Neural crest cell (in vitro differentiated cells): ENCODE data around the gene UGCG. TPM values are rescaled to one million over a fixed set of nuclear protein-coding genes. Genes with fewer than 3 reads are reported as not detected.

Experiments used
- DNase-seq: peaks from one replicate; pipeline ENCODE4 v3.0.0; 2021; ENCODE audit warnings: low read depth, mixed read lengths, low spot score
- H3K27ac Mint-ChIP-seq: one replicate; pipeline ENCODE4 v1.8.0; 2021; ENCODE audit warnings: mild to moderate bottlenecking, mixed read lengths; ENCODE audit not compliant: unreplicated experiment
- H3K27me3 Mint-ChIP-seq: 2 replicates; pipeline ENCODE4 v1.8.0; 2021; ENCODE audit warnings: low read depth, mild to moderate bottlenecking, mixed read lengths
- H3K36me3 Mint-ChIP-seq: 2 replicates; pipeline ENCODE4 v1.8.0; 2021; ENCODE audit warnings: low read depth, mild to moderate bottlenecking, mixed read lengths
- H3K4me1 Mint-ChIP-seq: 2 replicates; pipeline ENCODE4 v1.8.0; 2021; ENCODE audit warnings: mixed read lengths
- H3K4me3 Mint-ChIP-seq: one replicate; pipeline ENCODE4 v1.8.0; 2021; ENCODE audit warnings: mild to moderate bottlenecking, mixed read lengths
- H3K9me3 Mint-ChIP-seq: 2 replicates; pipeline ENCODE4 v1.8.0; 2021; ENCODE audit warnings: mixed read lengths
- total RNA-seq: library from RNA; stranded (reverse); gene quantifications from 2 replicates; pipeline ENCODE4 v1.2.1, GENCODE V29; 2021
- TF ChIP-seq, protein P1 (sequence below): fragments of 200-600 bp; sonication (generic); conservative IDR thresholded peaks from 2 replicates; pipeline ENCODE4 v1.5.0; 2021; ENCODE audit warnings: antibody characterized with exemption, mild to moderate bottlenecking

The UGCG gene
- total RNA-seq, 1 donor from 2014 or later: 21.2 TPM

- Mint-ChIP-seq H3K27me3 (no peaks in the 10 kb centered on the region), H3K9me3 (no peaks in the 10 kb centered on the region), H3K36me3 (no peaks in the 10 kb centered on the region), H3K27ac (no peak overlapping the region), H3K4me3 (no peak overlapping the region), H3K4me1 (peaks cover 7% of the 10 kb centered on the region)
- DNase-seq: no peak
- TF ChIP-seq, protein P1, sequence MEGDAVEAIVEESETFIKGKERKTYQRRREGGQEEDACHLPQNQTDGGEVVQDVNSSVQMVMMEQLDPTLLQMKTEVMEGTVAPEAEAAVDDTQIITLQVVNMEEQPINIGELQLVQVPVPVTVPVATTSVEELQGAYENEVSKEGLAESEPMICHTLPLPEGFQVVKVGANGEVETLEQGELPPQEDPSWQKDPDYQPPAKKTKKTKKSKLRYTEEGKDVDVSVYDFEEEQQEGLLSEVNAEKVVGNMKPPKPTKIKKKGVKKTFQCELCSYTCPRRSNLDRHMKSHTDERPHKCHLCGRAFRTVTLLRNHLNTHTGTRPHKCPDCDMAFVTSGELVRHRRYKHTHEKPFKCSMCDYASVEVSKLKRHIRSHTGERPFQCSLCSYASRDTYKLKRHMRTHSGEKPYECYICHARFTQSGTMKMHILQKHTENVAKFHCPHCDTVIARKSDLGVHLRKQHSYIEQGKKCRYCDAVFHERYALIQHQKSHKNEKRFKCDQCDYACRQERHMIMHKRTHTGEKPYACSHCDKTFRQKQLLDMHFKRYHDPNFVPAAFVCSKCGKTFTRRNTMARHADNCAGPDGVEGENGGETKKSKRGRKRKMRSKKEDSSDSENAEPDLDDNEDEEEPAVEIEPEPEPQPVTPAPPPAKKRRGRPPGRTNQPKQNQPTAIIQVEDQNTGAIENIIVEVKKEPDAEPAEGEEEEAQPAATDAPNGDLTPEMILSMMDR: no peak
These were observed 12.8 kb downstream of the UGCG start for GRCh38 chr9:111909444-111909843.

DNA sequence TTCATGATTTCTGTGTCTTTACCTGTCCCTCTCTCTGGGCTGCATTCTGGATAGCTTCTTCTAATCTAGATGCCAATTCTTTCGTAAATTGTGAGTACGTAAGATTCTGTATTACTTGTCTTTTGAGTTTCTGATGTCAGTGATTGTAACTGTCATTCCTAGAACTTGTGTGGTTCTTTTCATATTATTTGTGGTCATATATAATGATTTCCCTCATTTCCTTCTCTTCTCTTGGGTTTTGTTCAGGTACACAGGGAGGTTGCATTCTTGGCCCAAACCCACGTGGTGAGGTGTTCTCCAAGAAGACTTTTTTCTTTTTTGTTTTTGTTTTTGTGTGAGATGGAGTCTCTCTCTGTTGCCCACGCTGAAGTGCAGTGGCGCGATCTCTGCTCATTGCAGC, 13.8 kb downstream of the UGCG start:
- no peaks in the 10 kb centered on the region for H3K27me3 Mint-ChIP-seq

DNA sequence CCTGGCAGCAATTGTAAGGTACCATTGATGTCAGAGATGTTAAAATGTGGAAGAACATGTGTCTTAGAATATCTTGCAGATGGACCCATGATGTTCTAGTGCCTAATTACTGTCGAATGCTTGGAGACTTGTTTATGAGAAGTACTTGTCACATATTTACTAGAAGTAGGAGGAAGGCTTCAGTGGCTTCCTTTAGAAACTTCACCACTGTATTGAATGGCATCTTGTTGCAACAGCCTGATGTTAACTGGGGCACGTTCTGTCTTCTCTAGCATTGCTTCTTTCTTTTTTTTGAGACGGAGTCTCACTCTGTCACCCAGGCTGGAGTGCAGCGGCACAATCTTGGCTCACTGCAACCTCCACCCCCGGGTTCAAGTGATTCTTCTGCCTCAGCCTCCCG, 16.5 kb downstream of the UGCG start:
- TF ChIP-seq, protein P1: no peak
- H3K4me1 Mint-ChIP-seq: peaks cover 7% of the 10 kb centered on the region
- no peak overlapping the region for H3K4me3 Mint-ChIP-seq
- H3K27ac Mint-ChIP-seq: no peak overlapping the region
- no peak for DNase-seq
- H3K27me3 Mint-ChIP-seq: no peaks in the 10 kb centered on the region
- no peaks in the 10 kb centered on the region for H3K36me3 Mint-ChIP-seq
- no peaks in the 10 kb centered on the region for H3K9me3 Mint-ChIP-seq

More for the DNA sequence above, 13.8 kb downstream of the UGCG start:
- H3K36me3 Mint-ChIP-seq: no peaks in the 10 kb centered on the region
- no peaks in the 10 kb centered on the region for H3K9me3 Mint-ChIP-seq
- TF ChIP-seq, protein P1: no peak
- no peak overlapping the region for H3K4me3 Mint-ChIP-seq
- DNase-seq: no peak
- H3K4me1 Mint-ChIP-seq: peaks cover 7% of the 10 kb centered on the region
- no peak overlapping the region for H3K27ac Mint-ChIP-seq

DNA sequence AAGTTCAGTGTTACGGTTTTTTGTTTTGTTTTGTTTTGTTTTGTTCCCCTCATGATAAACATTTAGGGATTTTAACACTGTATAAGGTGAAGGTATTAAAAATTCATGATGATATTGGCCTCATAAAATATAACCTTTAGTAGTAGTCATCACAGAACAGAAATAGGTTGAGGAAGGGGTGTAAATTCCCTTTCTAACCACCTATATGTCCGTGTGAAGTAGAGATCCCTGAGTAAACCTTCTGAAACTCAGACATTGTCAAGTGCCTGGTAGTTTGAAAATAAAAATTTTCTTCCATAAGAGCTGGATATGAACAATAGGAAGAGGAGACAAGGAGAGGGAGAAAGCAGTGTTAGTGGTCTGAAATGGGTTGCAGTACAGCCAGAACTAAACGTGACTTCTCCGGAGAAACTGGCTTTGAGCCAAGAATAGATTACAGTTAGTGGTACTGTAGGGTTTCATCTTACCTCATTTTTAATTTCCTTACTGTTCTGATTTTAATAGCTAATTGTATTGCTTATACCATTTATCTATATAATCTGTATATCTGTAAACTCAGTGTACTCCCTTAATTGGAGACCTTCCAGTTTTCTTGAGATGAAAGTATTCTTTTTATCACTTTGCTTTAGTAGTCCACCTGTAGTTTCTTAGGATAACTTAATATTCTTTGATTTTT, 18.3 kb downstream of the UGCG start:
- Mint-ChIP-seq H3K27me3 (no peaks in the 10 kb centered on the region), H3K4me1 (no peaks in the 10 kb centered on the region), H3K36me3 (peaks cover 1% of the 10 kb centered on the region), H3K9me3 (no peaks in the 10 kb centered on the region), H3K4me3 (no peak overlapping the region), H3K27ac (no peak overlapping the region)
- no peak for DNase-seq
- TF ChIP-seq, protein P1: no peak

DNA sequence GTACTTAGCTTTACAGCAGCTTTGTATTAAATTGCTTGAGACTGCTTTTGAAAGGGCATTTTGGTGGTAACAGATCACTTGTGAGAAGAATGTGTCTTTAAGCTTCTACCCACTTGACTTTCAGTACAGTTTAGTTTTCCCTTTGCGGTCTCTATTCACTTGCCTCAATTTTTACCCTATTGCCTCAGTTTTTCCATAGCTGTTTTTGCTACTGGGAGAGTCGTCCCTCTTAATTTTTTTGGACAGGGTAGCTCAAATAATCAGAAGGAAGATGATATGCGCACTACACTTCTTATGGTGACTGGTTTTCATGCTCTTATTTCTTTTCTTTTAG, 18.8 kb downstream of the UGCG start:
- H3K4me1 Mint-ChIP-seq: no peaks in the 10 kb centered on the region
- H3K27ac Mint-ChIP-seq: no peak overlapping the region
- H3K36me3 Mint-ChIP-seq: peaks cover 3% of the 10 kb centered on the region
- H3K27me3 Mint-ChIP-seq: no peaks in the 10 kb centered on the region
- TF ChIP-seq, protein P1: no peak
- H3K9me3 Mint-ChIP-seq: no peaks in the 10 kb centered on the region
- no peak for DNase-seq
- H3K4me3 Mint-ChIP-seq: no peak overlapping the region
